HG02759 (cell line): ENCODE results near the gene RCAN2.
"Not testable (repeated sequence)": the region's sequence is repeated elsewhere in the genome, so short reads cannot be mapped to it uniquely, and the experiment has no call there.

ENCODE experiments used
- ATAC-seq: cut with Tn5 transposase; IDR thresholded peaks from one replicate; pipeline ENCODE4 v1.9.1; 2021; ENCODE audit warnings: mild to moderate bottlenecking, moderate library complexity; ENCODE audit not compliant: unreplicated experiment

The RCAN2 gene

GRCh38 chr6:46338131-46338530 lies 153.1 kb downstream of the RCAN2 start:
- no peak for ATAC-seq

- ATAC-seq = no peak
These were observed 156.8 kb downstream of the RCAN2 start for GRCh38 chr6:46334442-46334841.

- no peak for ATAC-seq
These were observed 157.8 kb downstream of the RCAN2 start for GRCh38 chr6:46333481-46333880.

- ATAC-seq = not testable (repeated sequence)
These were observed 158.8 kb downstream of the RCAN2 start for GRCh38 chr6:46332448-46332847.

- no peak for ATAC-seq
These were observed 159.8 kb downstream of the RCAN2 start for GRCh38 chr6:46331461-46331860.

- no peak for ATAC-seq
These were observed 161.7 kb downstream of the RCAN2 start for GRCh38 chr6:46329568-46329967.

- no peak for ATAC-seq
These were observed 163.5 kb downstream of the RCAN2 start for GRCh38 chr6:46327779-46328178.

- no peak for ATAC-seq
These were observed 165.4 kb downstream of the RCAN2 start for GRCh38 chr6:46325561-46326530.

- ATAC-seq = no peak
These were observed 166.5 kb downstream of the RCAN2 start for GRCh38 chr6:46324706-46325105.

- no peak for ATAC-seq
These were observed 167.2 kb downstream of the RCAN2 start for GRCh38 chr6:46323966-46324622.

- no peak for ATAC-seq
These were observed 167.8 kb downstream of the RCAN2 start for GRCh38 chr6:46323312-46323965.

GRCh38 chr6:46320505-46320904 lies 170.7 kb downstream of the RCAN2 start:
- ATAC-seq = no peak

- no peak for ATAC-seq
These were observed 175.7 kb downstream of the RCAN2 start for GRCh38 chr6:46315589-46315988.

GRCh38 chr6:46312654-46313053 lies 178.6 kb downstream of the RCAN2 start:
- no peak for ATAC-seq

- ATAC-seq = no peak
These were observed 181.1 kb downstream of the RCAN2 start for GRCh38 chr6:46310196-46310595.

GRCh38 chr6:46306431-46306830 lies 184.8 kb downstream of the RCAN2 start:
- no peak for ATAC-seq

- no peak for ATAC-seq
These were observed 185.4 kb downstream of the RCAN2 start for GRCh38 chr6:46305833-46306232.

- ATAC-seq = no peak
These were observed 186.0 kb downstream of the RCAN2 start for GRCh38 chr6:46305236-46305635.

GRCh38 chr6:46302816-46303215 lies 188.4 kb downstream of the RCAN2 start:
- ATAC-seq = no peak

- no peak for ATAC-seq
These were observed 189.1 kb downstream of the RCAN2 start for GRCh38 chr6:46302176-46302575.

GRCh38 chr6:46299253-46299652 lies 192.0 kb downstream of the RCAN2 start:
- no peak for ATAC-seq

GRCh38 chr6:46296586-46296985 lies 194.7 kb downstream of the RCAN2 start:
- ATAC-seq = no peak
